GM21515 (cell line): ENCODE measurements around the gene RABGAP1.

Experiments used
- ATAC-seq: cut with Tn5 transposase; IDR thresholded peaks from one replicate; pipeline ENCODE4 v1.9.1; 2021; ENCODE audit not compliant: unreplicated experiment

RABGAP1 gene

DNA sequence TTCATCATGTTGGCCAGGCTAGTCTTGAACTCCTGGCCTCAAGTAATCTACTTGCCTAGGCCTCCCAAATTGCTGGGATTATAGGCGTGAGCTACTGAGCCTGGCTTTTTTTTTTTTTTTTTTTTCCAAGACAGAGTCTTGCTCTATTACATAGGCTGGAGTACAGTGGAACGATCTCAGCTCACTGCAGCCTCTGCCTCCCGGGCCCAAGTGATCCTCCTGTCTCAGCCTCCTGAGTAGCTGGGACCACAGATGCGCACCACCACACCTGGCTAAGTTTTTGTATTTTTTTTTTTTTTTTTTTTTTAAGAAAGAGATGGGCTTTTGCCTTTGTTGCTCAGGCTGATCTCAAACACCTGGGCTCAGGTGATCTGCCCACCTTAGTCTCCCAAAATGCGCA lies 66.4 kb downstream of the RABGAP1 start:
- no peak for ATAC-seq

DNA sequence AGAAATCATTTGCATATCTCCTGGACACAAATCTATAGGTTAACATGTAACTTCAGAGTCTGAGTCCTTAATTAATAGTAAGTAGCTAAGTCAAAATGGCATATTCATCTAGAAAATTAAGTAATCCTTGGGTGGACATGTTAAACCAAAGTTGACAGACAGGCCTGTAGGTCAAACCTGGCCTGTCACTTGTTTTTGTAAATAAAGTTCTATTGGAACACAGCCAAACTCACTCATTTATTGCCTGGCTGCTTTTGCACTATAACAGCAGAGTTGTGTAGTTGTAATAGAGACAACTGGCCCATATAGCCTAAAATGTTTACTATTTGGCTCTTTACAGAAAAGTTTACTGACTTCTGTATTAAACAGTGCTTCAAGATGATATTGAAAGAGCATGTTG lies 68.1 kb downstream of the RABGAP1 start:
- ATAC-seq = no peak

DNA sequence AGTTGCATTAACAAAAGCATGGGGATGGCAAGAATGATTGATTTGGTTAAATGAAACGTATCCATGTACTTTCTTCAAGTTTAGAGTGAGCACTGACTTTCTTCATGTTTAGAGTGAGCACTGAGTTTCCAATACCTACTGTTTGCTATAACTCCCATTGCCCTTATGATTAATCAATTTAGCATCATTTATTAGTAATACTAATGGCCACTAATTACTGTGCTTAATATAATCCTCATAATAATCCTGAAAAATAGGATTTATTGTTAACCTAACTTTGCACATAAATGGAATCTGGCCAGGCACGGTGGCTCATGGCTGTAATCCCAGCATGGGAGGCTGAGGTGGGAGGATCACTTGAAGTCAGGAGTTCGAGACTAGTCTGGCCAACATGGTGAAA lies 70.6 kb downstream of the RABGAP1 start:
- no peak for ATAC-seq

DNA sequence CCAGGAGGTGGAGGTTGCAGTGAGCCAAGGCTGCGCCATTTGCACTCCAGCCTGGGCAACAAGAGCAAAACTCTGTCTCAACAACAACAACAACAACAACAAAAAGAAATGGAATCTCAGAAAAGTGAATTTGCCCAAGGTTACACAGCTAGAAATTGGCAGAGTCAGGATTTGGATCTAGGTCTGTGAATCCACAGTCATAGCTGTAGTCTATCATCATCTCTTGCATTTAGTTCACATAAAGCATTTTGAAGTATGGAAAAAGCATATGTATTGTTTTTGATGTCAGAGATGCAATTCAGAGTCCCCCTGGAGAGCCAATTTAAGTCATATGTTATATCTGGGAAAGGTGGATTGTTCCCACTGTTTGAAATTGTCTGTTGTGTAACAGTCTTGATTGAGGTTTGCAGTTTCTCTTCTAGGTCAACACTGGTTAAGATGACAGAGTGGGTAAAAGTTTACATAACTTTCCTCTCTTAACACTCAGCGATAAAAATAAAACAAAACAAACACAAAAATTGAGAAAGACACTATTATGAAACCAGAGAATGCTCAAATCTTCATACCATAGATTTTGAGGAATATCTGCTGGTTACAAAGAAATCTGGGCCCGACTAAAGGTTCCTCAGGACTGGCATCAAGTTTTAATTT lies 71.2 kb downstream of the RABGAP1 start:
- no peak for ATAC-seq

DNA sequence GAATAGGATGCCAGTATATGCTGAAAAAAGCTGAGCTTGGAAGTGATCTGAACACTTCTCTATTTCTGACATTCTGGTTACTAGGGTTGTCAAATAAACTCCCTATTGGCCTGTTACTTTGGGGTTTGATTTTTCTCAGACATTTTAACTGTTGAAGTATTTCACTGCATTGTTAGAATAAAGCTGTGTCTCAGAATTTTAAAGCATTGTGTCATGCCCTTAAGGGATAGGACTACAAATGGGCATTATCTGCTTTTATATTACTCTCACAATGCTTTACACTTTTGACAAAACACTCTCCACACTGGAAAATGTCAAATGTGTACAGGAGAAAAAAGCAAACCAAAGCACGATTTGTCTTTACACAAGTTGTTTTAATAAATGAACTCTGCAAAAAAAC lies 75.8 kb downstream of the RABGAP1 start:
- ATAC-seq = no peak

DNA sequence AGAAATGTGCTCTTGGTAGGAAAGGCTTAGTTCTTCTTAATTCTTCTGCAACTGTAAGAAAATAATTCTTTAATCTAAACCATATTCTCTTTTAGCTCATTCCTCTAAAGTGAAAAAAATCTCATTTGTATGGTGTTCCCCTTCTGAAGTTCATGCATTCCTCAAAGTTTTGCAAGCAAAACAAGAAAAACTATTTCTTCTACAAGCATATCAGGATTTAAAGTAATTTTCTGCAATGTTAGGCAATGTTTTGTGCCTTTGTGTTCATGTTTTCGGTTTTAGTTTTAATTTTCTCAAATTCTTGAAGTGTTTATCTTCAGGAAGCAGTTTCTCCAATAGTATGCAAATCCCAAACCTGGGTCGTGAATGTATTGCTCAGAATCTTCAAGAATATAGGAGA lies 80.0 kb downstream of the RABGAP1 start:
- no peak for ATAC-seq

DNA sequence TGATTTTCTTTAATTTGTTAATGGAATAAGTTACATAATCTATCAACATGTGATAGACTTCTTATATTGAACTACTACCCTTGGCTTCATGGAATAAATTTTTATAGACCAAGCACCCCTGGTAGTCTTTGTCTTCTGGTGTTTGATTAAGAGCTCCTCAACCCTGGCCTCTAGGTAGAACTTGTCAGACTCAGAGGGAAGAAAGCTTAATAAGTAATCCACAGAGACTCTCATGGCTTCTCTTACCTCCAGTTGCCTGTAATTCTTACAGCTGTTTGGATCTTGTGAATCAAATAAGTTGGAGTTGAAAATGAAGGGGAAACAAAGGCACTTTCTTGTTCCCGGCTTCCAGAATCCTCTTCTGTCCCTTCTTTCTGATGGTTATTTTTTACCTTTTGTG lies 85.6 kb downstream of the RABGAP1 start:
- no peak for ATAC-seq

DNA sequence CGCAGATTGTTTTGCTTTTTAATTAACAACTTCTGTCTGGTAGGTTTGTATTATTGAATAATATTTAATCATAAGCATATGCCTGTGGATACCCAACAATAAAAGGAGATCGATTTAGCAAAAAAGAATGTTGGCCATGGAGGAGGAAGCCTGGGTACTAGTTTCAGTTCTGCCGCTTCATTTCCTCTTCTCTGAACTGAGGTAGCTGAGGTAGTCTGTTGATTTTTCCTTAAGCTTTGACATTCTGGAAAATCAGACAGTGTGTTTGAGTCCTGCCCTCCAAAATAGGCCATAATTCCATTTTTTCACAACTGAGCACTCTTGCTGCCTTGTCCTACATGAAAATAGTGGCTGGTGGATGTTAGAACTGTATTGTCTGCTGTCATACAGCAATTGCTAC lies 86.7 kb downstream of the RABGAP1 start:
- no peak for ATAC-seq

DNA sequence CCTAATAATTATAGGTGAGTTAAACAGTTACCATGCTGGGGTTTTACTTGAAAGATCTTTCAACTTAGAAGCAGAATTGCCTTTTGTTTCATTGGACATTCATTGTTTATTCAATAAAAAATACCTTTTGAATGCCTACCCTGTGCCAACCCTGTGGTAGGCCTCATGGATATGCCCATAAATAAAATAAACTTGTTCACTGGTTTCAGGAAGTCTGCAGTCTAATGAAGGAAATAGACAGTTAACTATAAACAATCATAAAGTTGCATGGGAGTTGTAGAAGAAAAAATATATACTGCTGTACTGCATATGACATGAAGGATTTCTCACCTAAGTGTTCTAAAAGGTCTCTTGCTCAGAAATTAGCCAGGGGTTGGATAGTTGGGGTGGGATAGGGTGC lies 87.3 kb downstream of the RABGAP1 start:
- ATAC-seq = no peak

DNA sequence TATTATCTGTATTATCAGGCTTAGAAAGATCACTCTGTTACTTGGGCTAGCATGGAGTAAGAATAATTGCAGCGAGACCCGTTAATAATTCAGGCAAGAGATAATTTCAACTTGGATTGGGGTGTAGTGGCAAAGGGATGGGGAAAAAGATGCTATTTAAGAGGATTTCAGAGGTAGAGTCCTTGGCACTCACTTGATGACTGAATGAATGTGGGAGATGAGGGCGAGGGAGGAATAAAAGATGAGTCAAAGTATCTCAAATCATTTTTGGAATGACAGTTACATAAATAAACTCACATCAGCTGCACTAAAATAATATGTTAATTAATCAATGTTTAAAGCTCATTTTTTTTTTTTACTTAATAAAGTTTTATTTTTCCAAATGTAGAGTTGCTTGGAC lies 88.2 kb downstream of the RABGAP1 start:
- ATAC-seq = no peak

DNA sequence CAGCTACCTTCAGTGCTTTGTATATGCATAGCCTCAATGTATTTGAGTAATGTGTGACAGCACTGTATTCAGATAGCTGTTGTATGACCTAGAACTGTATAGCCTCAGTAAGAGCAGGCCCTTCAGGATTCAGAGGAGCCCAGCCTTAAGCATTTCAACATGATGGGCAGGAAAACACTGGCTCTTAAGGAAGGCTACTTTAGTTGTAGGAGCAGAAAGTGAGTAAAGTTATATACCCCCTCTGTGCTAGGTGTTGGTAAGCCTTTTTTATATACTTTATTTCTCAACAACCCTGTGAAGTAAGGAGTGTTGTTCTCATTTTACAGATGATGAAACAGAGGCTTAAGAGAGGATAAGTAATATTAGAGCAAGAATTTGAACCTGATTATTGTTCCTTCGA lies 91.1 kb downstream of the RABGAP1 start:
- no peak for ATAC-seq

DNA sequence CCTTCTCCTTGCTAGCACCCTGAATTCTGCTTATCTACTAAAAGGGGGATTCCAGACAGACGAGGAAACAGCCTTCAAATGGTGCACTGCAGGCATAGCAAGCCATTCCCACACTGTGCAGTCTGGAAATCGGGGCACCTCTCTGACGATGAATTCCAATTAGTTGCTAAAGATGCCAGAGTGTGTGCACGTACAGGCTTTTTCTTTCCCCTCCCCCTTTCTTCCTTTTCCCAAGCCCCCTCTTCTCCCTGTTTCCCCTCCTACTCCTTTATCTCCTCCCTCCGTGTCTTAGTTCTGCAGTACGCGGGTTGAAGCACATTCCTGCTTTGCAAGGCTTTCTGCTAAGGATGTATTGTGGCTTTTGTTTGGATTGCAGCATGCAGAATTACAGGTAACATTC lies 92.5 kb downstream of the RABGAP1 start, which contains the start of gene GPR21:
TSS of gene GPR21 (plus strand) at position 316 of the 400 bp plus-strand sequence. CDS start 900 bp downstream, outside the sequence.
- ATAC-seq = no peak

DNA sequence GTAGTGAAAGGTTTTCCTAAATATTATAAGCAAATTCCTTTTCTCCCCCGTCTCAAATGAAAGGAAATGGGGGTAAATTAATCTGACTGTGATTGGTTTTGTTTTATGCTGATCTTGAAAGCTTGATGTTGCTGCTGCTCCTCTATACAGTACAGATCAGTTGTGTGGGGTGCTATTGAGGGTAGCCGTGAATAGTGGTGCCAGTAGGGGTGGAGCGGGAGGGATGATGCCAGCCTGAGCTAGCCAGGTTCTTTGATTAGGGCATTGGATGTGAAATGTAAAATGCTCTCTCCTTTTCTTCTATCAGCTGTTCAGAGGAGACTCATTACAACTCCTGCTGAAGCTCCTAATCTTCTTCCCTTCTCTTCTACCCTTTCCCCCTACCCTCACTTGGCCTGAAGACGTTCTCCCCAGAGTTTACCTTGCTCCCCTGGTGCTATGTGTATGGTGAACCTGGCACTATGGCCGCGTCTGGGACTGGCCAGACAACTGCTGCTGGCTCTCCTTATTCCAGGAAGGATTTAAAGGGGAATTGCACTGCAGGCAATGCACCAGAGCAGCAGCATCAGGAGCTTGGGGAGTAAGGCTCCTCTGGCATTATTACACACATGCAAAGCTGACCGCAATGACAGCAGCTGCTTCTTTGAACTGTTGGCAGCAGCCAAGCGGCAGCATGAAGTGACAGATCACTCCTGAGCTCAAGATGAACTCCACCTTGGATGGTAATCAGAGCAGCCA lies 93.2 kb downstream of the RABGAP1 start:
- no peak for ATAC-seq

DNA sequence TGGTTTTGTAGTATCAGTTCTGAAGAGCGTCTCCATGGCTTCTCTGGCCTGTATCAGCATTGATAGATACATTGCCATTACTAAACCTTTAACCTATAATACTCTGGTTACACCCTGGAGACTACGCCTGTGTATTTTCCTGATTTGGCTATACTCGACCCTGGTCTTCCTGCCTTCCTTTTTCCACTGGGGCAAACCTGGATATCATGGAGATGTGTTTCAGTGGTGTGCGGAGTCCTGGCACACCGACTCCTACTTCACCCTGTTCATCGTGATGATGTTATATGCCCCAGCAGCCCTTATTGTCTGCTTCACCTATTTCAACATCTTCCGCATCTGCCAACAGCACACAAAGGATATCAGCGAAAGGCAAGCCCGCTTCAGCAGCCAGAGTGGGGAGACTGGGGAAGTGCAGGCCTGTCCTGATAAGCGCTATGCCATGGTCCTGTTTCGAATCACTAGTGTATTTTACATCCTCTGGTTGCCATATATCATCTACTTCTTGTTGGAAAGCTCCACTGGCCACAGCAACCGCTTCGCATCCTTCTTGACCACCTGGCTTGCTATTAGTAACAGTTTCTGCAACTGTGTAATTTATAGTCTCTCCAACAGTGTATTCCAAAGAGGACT lies 94.2 kb downstream of the RABGAP1 start:
- no peak for ATAC-seq

DNA sequence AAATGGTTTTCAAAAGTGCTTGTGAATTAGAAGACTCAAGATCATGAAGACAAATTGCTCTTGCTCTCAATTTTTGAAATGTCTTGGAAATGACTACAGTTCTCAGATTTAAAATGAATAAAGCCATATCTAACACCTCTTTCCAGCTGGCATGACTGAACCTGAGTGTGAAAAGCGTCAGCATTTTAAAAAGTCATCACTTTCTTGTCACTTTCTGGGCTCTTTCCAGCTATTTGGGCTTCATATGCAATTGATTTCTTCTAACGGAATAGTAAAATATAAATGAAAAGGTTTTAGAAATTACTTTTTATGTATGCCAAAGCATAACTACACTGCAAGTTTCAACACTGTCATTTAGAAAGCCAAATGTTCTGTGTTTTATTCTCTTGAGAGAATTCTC lies 95.0 kb downstream of the RABGAP1 start:
- ATAC-seq = no peak

DNA sequence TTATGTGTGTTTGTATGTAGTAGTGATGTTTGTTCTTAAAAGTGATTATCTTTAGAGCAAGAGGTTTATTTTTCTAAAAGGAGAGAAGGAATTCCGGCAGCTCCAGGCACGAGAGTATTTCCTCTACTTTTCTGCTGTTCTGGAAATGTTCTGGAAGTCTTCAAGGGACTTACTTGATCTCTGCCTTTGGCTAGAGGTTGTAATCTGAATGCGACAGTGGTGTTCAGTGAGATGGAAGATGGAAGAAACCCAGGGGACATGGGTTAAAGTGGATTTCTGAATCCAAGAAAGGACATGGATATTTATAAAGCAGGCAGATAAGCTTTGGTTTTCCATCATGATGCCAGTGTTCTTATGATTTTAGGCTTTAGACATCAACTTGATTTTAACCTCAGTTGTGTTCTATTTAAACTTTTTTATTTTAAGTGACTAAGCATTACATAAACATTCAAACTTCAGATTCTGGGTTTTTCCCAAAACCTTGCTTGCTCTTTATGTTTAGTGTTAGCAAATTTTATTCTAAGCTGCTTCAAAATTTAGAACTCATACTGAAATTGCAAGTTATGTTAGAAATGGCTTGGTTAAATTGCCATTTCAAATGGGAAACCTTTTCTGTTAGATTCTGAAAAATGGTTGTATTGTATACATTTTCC lies 96.2 kb downstream of the RABGAP1 start:
- no peak for ATAC-seq

DNA sequence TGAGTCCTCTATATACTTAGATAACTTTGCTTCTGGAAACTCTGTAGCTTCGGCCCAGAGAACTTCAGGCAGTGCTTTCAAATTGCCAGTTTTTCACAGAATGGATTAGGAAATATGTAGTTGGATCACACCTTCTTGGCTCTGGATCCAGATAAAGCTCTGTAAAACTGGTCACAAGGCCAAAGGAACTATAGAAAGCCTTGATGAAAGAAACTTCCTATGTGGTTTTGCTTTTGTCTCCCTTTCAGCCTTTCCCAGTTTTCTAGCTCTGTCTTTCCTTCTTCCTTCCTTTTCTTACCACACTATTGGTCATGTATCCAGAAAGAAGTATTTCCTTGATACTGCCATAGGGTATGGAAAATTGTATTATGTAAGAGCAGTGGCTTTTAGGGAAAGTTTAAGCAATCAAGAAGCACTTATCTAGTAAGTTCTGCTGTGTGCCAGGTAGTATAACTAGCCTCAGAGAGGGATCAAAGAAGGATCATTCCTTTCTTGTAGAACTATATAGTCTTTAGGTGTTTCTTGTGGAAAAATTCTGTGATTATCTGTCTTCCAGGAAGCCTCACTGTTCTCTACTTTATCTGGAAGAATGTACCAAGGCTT lies 98.9 kb downstream of the RABGAP1 start:
- no peak for ATAC-seq

DNA sequence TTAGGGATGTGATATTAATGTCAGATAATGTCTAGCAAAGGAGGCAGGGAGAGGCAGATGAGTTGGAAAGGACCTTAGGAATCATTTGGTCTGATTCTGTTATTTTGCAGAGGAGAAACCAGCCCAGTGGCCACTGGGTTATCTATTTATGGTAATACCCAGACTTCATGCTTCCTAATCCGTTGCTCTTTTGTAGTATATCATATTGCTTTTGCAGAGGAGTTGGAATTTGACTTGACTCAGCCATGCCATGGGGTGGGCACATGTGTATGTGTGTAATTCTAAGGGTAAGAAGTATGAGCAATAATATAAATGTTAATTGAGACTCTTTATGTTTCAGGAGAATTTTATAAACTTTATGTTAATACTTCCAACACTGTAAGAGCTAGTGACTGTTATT lies 100.0 kb downstream of the RABGAP1 start:
- no peak for ATAC-seq

DNA sequence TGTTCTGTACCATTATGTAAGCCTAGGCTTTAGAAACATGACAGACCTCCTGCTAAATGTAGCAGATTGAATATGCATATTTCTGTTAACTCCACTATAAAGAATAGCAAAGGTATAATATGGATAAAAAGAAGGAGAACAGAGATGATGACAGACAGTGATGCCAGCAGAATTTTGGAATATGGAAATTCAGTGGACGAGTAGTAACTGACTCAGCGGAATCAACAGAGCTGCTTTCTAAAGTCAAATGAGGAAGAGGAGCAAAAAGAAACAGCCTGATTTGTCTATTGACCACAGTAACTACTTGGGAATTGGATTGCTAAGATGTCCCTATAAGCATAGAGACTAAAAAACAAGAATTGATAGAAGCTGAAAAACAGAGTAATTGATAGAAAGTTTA lies 100.7 kb downstream of the RABGAP1 start:
- no peak for ATAC-seq

DNA sequence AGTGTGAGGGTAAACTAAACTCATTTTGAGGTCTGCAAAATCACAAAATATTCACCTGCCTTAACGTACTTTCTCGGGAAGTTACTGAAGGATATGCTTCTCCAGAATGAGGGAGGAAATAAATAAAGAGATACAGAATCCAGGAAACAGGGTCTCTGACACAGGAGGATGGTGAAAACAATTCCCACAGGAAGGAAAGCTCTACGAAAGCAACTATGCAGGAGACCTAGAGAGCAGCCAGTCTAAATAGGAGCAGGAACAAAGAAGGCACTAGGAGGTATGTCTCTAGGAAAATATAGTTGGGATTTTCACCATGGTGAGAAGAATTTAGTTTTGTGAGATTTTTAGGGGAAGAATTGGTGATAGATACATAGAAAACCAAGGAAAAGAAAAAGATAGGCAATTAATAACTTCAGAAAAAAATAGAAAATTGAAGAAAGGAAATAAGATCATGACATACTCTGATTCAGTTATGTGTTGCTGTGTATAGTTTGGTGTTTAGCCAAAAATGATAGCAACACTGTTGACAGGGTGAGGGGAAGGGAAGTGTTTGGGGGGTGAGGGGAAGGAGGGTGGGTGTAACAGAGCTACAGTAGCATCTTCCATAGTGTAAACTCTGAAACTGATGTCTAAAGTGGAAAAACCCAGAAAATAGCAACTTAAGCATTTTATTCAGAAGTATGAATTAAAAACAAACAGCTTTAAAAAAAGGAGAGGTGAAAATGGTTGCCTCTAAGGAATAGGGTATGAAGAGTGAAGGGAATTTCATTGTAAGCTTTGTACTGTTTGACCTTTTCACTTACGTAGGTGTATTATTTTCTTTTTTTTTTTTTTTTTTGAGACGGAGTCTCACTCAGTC lies 102.5 kb downstream of the RABGAP1 start:
- ATAC-seq = no peak
